ENCODE measurements around the gene RPF1. TPM values are rescaled to one million over a fixed set of nuclear protein-coding genes. Genes with fewer than 3 reads are reported as not detected.

The RPF1 gene
- total RNA-seq, 1 experiment from 2014 or later: 36.1 TPM

DNA sequence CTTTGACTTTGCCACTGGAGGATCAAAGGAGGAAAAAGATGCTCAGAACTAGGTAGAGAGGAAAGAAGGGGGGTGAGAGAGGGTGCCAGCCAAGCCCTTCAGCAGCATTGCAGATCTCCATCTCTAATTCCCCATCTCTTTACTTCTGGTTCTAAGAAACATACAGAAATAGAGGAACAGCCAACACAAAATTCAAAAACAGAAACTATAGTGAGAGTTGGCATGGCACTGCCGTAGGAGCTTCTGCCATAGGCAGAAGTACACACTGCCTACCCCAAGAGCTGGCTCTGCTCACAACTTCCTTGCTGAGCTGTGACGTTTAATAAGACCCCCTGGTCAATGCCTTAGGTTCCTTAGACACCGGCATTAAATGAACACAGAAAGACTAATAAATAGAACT, 26.6 kb upstream of the RPF1 start:
- Histone ChIP-seq H2BK12ac (ENCODE audit: insufficient read length, low read depth, low read length) (no peak overlapping the region), H4K5ac (ENCODE audit: insufficient read length, low read depth, low read length) (no peak overlapping the region), H2AK5ac (ENCODE audit: insufficient read length, low read length) (no peak overlapping the region), H4K8ac (replicated peaks; ENCODE audit: insufficient read length, low read depth, low read length) (no peak overlapping the region), H3K4me1 (ENCODE audit: insufficient read depth, low read length) (no peaks in the 10 kb centered on the region), H3K18ac (ENCODE audit: insufficient read length, low read depth, low read length) (no peak overlapping the region), H3K27me3 (ENCODE audit: insufficient read depth, low read length) (no peaks in the 10 kb centered on the region), H3K9me3 (ENCODE audit: control insufficient read depth, low read depth, low read length) (no peaks in the 10 kb centered on the region), H3K4ac (ENCODE audit: low read depth, low read length) (no peak overlapping the region), H2BK20ac (ENCODE audit: low read depth, low read length, poor library complexity, severe bottlenecking) (no peak overlapping the region), H3K79me1 (ENCODE audit: insufficient read depth, low read depth, low read length, poor library complexity, severe bottlenecking) (no peaks in the 10 kb centered on the region), H3K9ac (ENCODE audit: extremely low read depth, insufficient read length, low read length) (no peak overlapping the region), H4K91ac (ENCODE audit: insufficient read length, low read depth, low read length) (no peak overlapping the region), H3K56ac (ENCODE audit: insufficient read length, low read depth, low read length) (no peak overlapping the region), H3K79me2 (ENCODE audit: insufficient read depth, low read length) (no peaks in the 10 kb centered on the region), H2BK5ac (ENCODE audit: insufficient read length, low read length) (no peak overlapping the region), H3T11ph (ENCODE audit: low read length) (no peak overlapping the region), H3K14ac (ENCODE audit: insufficient read depth, low read length) (no peak overlapping the region), H3K4me2 (ENCODE audit: insufficient read depth, insufficient read length, low read length) (no peak overlapping the region), H3K27ac (ENCODE audit: insufficient read length, low read depth, low read length) (no peak overlapping the region), H4K20me1 (ENCODE audit: control insufficient read depth, insufficient read depth, insufficient read length) (no peaks in the 10 kb centered on the region), H2BK15ac (ENCODE audit: low read depth, low read length) (no peak overlapping the region), H3K23me2 (ENCODE audit: insufficient read length, low read depth, low read length, poor library complexity, severe bottlenecking) (no peaks in the 10 kb centered on the region), H2BK120ac (ENCODE audit: low read depth, low read length, poor library complexity, severe bottlenecking) (no peak overlapping the region), H3K23ac (ENCODE audit: insufficient read length, low read depth, low read length) (no peak overlapping the region), H2AFZ (ENCODE audit: low read length) (no peak overlapping the region)
- H3K36me3 Mint-ChIP-seq (ENCODE audit: insufficient read depth in 1 of 3, low read depth in 3 of 3): no peaks in the 10 kb centered on the region
- no peak for TF ChIP-seq CTCF (conservative IDR thresholded peaks at IDR 0.05)
- no peak for DNase-seq
- no peaks in the 10 kb centered on the region for H3K4me1 Mint-ChIP-seq
- peaks cover 0 to 7% of the 10 kb centered on the region in 2 experiments; a peak in 2 of 5 replicates for H3K9me3 Mint-ChIP-seq
- peaks cover 21% of the 10 kb centered on the region for H3K27me3 Mint-ChIP-seq (ENCODE audit: low read depth)
- no CpG with 5 or more reads among the region's 3 CpGs for WGBS (ENCODE audit: extremely low coverage, insufficient read length, low lambda C conversion rate)
- H3K27ac Mint-ChIP-seq: no peak overlapping the region
- H3K4me3 Mint-ChIP-seq: no peak overlapping the region
